PFSK-1 (cell line): ENCODE results near the gene ADCY6.

Experiments used
- FOXP2 ChIP-seq: optimal IDR thresholded peaks from 2 replicates; pipeline ENCODE3; 2011; ENCODE audit warnings: borderline replicate concordance, control low read depth, inconsistent platforms; ENCODE audit not compliant: insufficient read depth; ENCODE audit errors: extremely low read length, extremely low read depth
- POLR2AphosphoS5 ChIP-seq: IDR thresholded peaks from 2 replicates; pipeline ENCODE4 v1.6.1; 2012; ENCODE audit warnings: low read depth, mild to moderate bottlenecking, control low read depth, low read length, moderate library complexity
- REST ChIP-seq, 2 experiments: IDR thresholded peaks; 2 replicates each; pipeline versions ENCODE4 v1.6.1 to v1.8.0; 2011 to 2012; ENCODE audit warnings: low read depth in 2 of 2, low read length in 2 of 2, control low read depth in 1 of 2, inconsistent platforms in 1 of 2, mild to moderate bottlenecking in 1 of 2, moderate library complexity in 1 of 2; ENCODE audit not compliant: insufficient read depth in 1 of 2
- SIN3A ChIP-seq: IDR thresholded peaks from 2 replicates; pipeline ENCODE4 v1.6.1; 2012; ENCODE audit warnings: mild to moderate bottlenecking, low read length, moderate library complexity, borderline replicate concordance; ENCODE audit not compliant: insufficient read depth
- TAF1 ChIP-seq: IDR thresholded peaks from 2 replicates; pipeline ENCODE4 v1.6.1; 2012; ENCODE audit warnings: low read length, control low read depth, borderline replicate concordance; ENCODE audit not compliant: insufficient read depth

The ADCY6 gene

GRCh38 chr12:48783432-48783831 lies 5.5 kb downstream of the ADCY6 start:
- TF ChIP-seq REST (IDR thresholded peaks at IDR 0.05; ENCODE audit: insufficient read depth in 1 of 2, low read depth in 2 of 2, low read length in 2 of 2), result no peak

- TF ChIP-seq FOXP2 (no peak), REST (IDR thresholded peaks at IDR 0.05; ENCODE audit: insufficient read depth in 1 of 2, low read depth in 2 of 2, low read length in 2 of 2) (no peak)
Observed at GRCh38 chr12:48782457-48783395, 6.2 kb downstream of the ADCY6 start.

- TF ChIP-seq POLR2AphosphoS5 (no peak), SIN3A (no peak), FOXP2 (no peak), TAF1 (no peak), REST (IDR thresholded peaks at IDR 0.05; ENCODE audit: insufficient read depth in 1 of 2, low read depth in 2 of 2, low read length in 2 of 2) (no peak)
Observed at GRCh38 chr12:48781750-48782456, 7.0 kb downstream of the ADCY6 start.

- no peak for TF ChIP-seq SIN3A
- TF ChIP-seq TAF1, result no peak
- no peak for TF ChIP-seq FOXP2
- TF ChIP-seq REST (IDR thresholded peaks at IDR 0.05; ENCODE audit: insufficient read depth in 1 of 2, low read depth in 2 of 2, low read length in 2 of 2), result no peak
- no peak for TF ChIP-seq POLR2AphosphoS5
Observed at GRCh38 chr12:48780381-48781025, 8.4 kb downstream of the ADCY6 start.

- no peak for TF ChIP-seq FOXP2
- TF ChIP-seq TAF1, result no peak
- TF ChIP-seq SIN3A, result no peak
- TF ChIP-seq POLR2AphosphoS5, result no peak
- TF ChIP-seq REST (IDR thresholded peaks at IDR 0.05; ENCODE audit: insufficient read depth in 1 of 2, low read depth in 2 of 2, low read length in 2 of 2), result no peak
Observed at GRCh38 chr12:48779869-48780268, 9.0 kb downstream of the ADCY6 start.
